IMR-90 (cell line): ENCODE data around the gene SLC25A52.
"Not testable (repeated sequence)": the region's sequence is repeated elsewhere in the genome, so short reads cannot be mapped to it uniquely, and the experiment has no call there.

ENCODE experiments used
- CTCF ChIP-seq: conservative IDR thresholded peaks from 2 replicates; pipeline ENCODE4 v1.5.1; 2012; ENCODE audit warnings: mild to moderate bottlenecking, low read depth, low read length, improper control_type of control experiment
- SMC3 ChIP-seq: fragments of 150-350 bp; IDR thresholded peaks from 2 replicates; pipeline ENCODE4 v1.6.1; 2016; ENCODE audit warnings: low read depth, mild to moderate bottlenecking, antibody characterized with exemption, low read length, moderate library complexity
- USF2 ChIP-seq: fragments of 150-350 bp; IDR thresholded peaks from 2 replicates; pipeline ENCODE4 v1.6.1; 2017; ENCODE audit warnings: mild to moderate bottlenecking, antibody characterized with exemption, low read length, low read depth

GRCh38 chr18:31809049-31809448 is 48.4 kb upstream of the SLC25A52 start:
- TF ChIP-seq CTCF, SMC3, USF2: not testable (repeated sequence)
